HG03378 (cell line): ENCODE results near the gene NR2C2AP.

Experiments used
- ATAC-seq: cut with Tn5 transposase; IDR thresholded peaks from one replicate; pipeline ENCODE4 v1.9.1; 2021; ENCODE audit warnings: mild to moderate bottlenecking, moderate library complexity; ENCODE audit not compliant: unreplicated experiment

NR2C2AP gene

DNA sequence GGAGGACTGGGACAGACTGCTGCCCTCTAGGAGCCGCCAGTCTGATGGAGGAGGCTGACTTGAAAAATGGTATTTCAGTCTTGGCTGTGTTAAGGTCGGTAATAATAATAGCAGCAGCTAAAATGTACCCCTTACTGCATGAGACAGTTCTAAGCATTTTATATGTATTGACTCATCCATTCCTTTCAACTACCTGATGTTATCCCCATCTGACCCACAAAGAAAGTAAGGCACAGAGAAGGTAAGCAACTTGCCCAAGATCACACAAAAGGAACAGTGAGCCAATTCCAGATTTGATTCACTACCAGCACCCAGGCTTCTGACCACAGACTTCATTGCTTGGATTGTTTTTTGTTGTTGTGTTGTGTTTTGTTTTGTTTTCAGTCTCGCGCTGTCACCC lies 12.6 kb upstream of the NR2C2AP start:
- ATAC-seq: no peak

DNA sequence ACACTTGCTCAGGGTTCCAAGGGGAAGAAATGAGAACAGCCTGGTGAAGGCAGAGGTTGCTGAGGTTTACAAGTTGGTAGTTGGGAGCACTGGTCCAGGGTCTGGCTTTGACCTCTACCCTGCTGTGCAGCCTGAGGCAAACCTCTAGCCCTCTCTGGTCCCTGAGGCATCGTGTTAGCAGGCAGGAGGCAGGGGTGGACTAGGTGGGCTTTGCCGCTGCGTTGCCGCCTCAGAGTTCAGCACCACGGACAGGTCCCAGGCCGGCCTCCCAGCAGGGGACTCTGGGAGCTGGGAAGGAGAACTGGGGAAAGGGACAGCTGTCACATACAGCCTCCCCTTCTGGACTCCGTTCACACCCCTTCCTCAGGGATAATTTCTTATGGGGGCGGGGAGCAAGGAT lies 11.7 kb upstream of the NR2C2AP start:
- ATAC-seq: no peak

DNA sequence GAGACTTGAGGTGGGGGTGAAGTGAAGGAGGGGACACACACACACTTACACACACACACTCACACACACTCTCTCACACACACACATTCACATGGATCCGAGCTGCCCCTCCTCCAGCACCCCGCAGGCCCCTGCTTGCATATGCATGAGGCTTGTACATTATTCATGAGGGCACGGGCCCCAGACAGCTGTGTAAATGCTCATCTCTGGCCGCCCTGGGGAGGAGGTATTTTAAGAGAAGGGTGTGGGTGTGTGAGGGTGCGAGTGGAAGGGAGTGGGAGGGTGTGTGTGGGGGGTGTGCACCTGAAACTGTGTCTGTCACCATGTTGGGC lies 10.9 kb upstream of the NR2C2AP start:
- no peak for ATAC-seq

DNA sequence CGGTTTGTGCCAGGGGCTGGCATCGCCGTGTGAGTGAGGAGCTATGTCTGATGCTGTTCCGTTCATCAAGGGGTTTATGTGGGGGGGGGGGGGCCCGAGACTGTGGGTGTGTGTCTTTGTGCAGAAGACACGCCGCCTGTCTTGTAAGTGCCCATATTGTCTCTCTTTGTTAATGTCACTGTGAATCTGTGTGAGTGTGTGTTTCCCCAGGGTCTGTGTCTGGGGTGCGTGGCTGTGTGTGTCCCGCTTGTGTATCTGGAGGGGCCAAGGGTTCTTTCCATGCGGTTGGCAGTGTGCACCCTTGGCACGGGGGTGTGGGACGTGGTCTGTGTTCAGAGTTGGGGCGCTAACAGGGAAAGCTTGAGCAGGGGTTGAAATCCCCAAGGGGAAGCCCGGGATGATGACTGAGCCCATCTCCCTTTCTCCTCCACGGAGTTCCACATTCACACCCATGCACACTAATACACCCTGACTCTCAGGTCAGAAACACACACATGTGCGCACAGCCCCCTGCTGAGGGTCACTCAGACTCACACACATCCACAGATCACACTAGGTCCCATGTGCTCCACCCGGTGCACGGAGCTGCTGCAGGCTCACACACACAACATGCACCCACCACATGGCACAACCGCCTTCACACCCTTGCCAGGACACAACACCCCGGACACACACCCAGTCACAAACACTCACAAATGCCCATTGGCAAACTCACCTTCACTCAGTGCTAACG lies 10.4 kb upstream of the NR2C2AP start:
- ATAC-seq: no peak

DNA sequence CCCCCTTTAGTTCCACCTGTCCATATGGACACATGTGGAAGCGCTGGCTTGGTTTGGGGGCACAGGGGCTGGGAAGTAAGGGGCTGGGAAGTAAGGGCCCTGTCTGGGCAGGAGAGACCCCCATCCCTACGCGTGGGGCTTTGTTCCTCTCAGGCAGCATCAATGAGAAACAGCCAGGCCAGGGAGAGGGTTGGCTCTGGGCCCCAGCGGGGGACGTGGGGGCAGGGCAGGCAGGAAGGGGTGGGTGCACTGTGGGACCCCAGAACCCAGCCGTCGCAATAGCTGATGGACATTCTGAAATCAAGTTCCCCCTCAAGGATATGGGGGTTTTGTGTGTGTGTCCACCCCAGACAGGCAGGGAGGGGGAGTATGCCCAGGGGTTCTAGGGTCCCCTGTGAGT lies 9.7 kb upstream of the NR2C2AP start:
- no peak for ATAC-seq

DNA sequence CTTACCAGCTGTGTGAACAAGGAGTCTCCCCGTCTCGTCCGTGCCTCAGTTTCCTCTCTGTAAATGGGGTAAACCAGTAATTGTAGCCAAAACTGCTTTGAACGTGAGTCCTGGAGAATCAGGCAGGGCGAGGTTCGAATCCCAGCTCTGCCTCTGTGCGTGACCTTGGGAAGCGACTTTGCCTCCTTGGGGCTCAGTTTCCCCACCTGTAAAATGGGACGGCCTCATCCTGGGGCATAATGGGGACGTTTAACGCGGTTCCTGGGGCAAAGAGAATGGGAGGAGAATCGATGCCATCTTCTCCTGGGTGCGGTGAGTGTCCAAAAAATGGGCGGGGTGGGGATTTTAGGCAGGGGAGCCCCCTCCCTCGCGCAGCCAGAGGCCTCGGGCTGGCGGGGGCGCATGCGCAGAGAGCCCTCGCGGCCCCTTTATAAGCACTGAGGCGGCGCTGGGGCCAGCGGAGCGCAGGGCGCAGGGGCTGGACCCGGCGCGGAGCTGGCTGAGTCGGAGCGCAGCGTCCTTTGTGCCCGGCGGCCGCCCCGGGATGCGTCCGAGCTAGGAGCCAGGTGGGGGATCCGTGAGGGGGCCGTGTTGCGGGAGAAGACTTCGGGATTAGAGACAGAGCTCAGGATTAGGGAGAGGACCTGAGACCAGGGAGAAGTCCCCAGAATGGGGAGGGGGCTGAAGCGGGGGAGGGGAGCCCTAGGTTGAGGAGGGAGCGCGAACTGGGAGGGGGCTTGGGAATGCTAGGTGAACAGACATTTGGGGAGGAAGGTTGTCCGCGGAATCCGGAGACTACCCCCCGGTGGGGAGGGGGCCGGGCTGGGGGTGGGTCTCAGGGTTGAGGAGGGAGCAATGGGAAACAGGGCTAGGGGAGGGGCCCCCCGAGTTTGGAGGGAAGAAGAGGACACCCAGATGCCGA lies 8.5 kb upstream of the NR2C2AP start, which contains the start of gene NCAN:
TSS of gene NCAN (plus strand) at position 460 of the 922 bp plus-strand sequence. CDS start 4,996 bp downstream, outside the sequence.
- no peak for ATAC-seq

DNA sequence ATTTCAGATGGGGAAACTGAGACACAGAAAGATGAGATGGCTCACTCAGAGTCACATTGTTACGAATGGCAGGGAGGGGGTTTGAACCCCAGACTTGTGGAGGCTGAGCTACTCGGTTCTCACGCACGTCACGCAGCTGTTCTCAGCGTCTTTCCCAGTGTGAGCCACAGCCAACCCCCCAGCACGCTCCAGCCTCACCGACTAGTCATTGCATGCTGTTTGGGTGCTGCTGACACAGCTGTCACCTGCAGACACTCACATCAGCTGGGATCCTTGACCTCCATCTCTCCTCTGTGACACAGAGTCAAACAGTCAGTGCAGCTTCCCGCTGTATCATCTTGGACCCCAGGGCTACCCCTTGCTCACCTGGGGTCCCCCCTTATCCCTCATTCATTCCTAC lies 6.2 kb upstream of the NR2C2AP start:
- ATAC-seq: no peak

DNA sequence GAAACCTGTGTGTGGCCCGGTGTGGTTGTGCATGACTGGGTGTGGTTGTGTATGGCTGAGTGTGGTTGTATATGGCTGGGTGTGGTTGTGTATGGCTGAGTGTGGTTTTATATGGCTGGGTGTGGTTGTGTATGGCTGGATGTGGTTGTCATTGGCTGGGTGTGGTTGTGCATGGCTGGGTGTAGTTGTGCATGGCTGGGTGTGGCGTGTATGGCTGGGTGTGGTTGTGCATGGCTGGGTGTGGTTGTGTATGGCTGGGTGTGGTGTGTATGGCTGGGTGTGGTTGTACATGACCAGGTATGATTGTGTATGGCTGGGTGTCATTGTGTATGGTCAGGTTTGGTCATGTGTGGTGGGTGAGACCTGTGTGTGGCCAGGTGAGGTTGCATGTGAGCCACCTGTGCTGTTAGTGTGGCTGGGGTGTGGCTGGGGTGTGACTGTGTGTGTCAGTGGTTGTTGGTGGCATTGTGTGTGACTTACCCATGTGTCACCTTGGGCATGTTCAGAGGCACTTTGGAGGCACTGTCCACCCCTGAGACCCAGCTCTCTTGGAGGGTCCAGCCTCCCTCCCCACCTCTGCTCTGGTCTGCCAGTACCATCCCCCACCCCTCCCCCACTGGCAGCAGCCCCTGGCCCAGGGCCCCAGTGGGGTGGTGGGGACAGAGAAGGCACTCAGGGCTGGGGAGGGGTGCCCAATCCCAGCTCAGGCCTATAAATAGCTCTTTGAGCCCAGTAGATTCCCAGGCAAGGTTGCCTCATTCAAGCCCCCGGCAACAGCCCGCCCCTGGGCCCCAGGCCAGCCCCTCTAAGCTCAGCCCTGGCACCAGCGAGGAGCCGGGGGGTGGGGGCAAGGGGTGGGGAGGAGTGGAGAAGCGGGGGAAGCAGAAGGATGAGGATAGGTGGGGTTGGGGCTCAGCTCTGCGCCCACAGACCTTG lies 4.7 kb upstream of the NR2C2AP start:
- no peak for ATAC-seq

DNA sequence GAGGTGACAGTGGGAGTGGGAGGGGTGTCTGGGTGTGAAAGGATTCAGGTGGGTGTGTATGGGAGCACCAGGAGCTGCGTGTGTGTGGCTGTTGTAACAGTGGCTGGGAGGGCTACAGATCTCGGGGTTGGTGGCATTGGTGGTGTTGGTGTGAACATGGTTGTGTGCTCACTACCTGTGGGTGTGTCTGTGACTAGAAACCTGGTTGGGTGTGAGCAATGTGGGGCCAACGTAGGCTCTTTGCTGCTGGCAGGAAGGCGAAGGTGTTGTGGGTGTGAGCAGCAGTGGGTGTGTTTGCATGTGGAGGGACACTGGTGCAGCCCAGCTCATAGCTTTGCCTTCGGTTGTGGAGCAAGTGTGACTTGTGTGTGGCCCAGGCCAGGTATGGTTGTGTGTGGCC lies 3.7 kb upstream of the NR2C2AP start:
- ATAC-seq: no peak

DNA sequence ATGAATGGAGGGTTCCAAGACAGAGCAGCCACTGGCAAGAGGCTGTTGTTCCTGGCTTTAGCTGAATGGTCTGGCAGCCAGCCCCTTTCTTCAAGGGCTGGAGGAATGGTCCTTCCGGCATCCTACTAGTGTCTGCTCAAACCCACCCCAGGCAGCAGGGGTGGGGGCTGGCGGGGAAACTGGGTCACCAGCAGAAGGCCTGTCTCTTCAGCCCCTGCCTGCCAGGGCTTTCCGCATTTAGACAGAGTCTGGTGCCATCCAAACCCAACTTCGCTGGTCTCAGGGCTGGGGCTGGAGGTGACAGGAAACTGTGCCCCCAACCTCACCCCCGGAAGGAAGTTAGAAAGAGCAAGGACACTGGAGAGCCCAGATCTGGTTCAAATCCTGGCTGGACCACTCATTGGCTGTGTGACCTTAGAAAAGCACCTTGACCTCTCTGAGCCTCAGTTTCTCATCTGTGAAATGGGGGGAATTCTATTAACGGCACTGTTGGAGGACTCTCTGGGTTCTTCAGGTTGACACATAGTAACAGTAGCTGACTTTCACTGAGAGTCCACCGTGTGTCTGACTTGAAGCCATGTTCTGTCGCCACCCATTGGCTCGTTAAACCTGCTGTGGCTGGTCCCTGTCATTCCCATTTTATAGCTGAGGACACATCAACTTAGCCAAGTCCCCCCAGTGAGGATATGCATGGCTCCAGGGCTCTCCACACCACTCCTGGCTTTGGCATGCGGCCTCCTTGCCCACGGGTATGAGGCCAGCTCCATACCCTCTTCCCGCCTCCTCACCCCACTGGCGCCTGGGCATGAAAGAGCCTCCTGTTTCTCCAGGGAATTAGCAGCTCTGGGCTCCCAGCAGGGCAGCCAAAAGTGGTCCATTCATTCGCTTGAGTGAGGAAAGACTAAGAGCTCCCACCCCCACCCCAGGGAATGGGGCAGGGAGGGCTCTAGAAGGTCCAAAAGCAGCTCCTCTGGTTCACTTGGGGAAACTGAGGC lies 2.5 kb upstream of the NR2C2AP start:
- ATAC-seq: no peak

DNA sequence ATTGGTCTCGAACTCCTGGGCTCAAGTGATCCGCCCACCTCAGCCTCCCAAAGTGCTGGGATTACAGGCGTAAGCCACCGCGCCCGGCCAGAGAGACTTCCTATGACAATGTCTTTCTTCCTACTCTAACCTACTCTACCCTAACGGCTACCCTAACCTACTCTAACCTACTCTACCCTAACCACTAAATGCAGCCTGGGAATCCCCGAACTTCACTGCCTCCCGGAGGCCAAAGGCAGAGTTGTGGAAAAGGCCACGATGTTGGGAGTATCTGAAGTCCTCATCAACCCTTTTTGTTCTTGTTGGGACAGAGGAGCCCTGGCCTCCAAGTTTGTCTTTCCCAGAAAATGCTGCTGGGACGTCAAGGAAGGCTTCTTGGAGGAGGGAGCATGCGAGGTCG lies 967 bp upstream of the NR2C2AP start:
- ATAC-seq: no peak

DNA sequence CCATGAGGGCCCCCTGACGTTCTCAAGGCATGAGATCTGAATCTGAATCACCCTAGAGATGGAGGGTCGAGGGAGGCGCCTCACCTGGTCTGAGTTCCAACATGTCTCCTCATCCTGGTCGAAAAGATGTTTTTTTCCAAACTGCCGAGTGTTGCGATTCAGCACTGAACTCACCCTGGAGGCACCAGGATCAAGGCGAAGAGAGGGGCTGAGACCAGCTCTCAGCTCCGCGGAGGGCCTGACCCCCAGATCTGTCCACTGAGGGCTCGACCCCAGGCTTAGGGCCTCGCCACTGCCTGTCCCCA lies 555 bp downstream of the NR2C2AP start:
- ATAC-seq: no peak

DNA sequence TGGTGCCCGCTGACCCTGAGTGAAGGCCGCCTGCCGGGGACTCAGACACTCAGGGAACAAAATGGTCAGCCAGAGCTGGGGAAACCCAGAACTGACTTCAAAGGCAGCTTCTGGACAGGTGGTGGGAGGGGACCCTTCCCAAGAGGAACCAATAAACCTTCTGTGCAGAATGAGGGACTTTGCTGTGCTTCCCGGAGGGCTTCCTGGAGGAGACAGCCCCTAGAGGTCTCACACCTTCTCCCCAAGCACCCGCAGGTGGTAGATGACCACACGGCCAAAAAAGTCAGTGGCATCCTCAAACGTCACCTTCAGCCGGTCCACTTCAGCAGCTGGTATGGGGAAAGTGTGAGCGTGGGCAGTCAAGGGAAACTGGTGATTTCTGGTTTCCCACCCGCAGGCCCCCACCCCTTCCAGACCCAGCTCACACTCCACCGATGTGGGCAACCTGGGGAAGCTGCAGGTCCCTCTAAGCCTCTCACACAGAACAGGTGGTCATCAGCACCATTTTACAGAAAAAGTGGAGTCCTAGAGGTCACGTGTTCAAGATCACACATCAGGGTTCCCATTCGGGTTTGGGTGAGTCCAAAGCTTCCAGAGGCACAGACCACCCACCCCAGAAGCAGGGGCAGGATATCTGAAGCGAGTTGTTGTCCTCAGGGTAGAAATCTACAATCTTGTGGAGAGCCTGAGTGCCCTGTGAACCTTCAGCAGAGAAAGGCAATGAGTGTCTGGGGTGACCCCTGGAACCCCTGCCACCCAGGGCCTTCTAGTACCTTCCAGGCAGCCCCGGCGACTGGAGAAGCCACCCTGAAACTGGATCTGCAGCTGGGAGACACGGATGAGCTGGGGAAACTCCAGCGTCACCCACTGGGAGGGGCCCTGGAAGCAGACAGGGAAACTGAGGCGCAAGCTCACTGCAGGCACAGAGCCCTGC lies 1.2 kb downstream of the NR2C2AP start:
- no peak for ATAC-seq

DNA sequence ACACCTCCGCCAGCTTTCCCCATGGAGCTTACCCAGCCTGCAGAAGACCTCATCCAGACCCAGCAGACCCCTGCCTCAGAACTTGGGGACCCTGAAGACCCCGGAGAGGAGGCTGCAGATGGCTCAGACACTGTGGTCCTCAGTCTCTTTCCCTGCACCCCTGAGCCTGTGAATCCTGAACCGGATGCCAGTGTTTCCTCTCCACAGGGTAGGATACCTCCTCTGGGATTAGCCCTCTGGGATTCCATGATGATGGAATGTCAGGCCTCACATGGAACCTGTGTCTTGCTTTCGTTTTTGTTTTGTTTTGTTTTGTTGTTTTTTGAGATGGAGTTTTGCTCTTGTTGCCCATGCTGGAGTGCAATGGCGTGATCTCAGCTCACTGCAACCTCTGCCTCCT lies 9.3 kb downstream of the NR2C2AP start:
- ATAC-seq: no peak

DNA sequence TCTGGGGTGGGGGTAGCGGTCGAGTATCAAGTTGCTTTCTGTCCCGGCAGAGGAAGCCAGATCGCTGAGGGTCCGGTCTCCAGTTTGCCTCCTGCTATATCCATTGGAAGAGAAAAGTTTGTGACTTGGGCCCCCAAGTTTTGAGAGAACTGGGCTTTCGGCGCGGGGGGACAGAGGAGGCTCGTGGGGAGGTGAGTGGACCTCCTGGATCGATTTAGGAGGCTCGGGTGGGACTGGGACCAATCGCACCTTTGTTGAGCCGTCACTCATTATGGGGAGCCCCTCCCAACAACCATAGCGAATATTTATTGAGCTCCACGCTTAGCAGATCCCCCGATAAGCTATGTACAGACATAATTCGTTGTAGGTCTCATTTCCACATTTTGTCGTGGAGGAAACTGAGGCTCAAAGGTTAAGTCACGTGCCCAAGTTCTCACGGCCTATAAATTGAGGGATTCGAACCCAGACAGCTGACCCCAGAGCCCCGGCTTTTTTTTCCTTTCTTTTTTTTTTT lies 10.2 kb downstream of the NR2C2AP start:
- ATAC-seq: no peak

DNA sequence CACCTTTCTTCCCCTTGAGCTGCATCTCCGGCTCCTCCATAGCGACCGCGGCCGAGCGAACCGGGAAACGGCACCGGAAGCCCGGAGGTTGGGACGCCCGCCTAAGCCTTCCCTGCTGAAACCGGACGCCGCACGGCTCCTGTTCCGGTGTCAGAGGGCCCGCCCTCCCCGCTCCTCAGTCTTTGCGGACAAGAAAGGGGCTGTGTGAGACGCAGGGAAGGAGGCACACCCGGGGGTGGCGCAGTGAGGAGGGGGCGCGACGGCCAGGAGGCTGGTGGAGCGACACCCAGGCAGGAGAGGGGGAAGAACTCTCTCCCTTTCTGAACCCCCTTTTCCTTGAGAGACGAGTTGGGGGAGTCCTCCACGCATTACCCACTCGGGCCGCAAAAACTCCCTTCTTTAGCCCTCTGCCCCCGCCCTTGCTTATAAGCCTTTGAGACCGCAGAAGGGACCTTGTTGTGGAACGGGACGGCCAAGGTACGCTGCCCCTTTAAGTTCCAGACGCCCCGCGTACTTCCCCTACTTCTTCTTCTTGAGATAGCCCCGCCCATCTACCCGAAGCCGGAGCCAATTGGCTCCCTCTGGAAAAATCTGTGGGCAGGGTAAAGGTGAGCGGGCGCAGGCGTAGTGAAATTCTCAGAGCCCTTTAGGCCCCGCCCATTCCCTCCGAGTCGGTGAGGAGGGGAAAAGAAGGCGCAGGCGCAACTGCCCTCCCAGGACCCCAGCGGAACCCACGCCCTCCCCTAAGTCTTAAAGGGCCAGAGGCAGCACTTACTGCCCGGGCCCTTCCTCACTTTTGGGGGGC lies 10.9 kb downstream of the NR2C2AP start, which contains the start of the genes BORCS8 and RFXANK:
TSS of gene BORCS8 (minus strand) at position 75 of the 805 bp plus-strand sequence. CDS start at position 40, 35 bp downstream.
TSS of gene RFXANK (plus strand) at position 181 of the 805 bp plus-strand sequence. CDS start 1,689 bp downstream, outside the sequence.
- peak; percentile 85 for ATAC-seq

DNA sequence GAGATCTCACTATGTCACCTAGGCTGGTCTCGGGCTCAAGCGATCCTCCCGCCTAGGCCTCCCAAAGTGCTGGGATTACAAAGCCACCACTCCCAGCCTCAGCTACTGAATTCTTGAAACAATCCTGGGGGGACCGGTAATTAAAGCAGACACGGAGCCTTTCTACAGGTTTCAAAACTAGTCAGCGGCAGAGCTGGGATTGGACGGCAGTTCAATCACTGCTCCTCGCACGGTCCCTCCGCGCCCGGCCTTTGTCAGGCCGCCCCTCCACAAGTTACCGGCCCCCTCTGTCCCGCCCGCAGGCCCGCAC lies 11.5 kb downstream of the NR2C2AP start:
- ATAC-seq: peak; percentile 7

DNA sequence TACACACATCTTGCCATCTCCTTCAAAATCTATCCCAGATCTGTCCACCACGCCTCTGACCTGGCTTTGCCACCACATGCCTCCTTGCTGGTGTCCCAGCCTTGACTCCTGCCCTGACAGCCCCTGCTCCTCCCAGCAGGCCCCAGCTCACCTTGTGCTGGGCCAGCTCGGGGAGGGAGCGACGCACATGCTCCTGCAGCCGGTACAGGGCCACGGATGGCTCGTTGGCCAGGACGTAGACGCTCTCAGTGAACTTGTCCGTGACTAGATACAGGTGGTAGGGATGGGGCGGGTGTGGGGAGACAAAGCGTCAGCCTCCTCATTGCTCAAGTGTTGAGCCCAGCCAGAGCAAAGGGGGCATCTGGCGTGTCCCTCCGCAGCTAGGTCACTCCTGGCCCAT lies 16.5 kb downstream of the NR2C2AP start:
- no peak for ATAC-seq
